Cardiac fibroblast (primary cell): ENCODE data around the gene RIMS1.

Source experiments
- DNase-seq, 2 donors: peaks; one replicate each; pipeline versions ENCODE4 v3.0.0 to v3.0.0-alpha.2; 2010; ENCODE audit warnings: low read depth in 2 of 2
- H3K4me3 ChIP-seq, 2 donors: replicated peaks in 1 of 2; 1 replicate in 1 of 2; 2 replicates in 1 of 2; pipeline ENCODE4 v1.5.1; 2011; ENCODE audit warnings: low read depth in 2 of 2, low read length in 2 of 2, mild to moderate bottlenecking in 2 of 2, moderate library complexity in 1 of 2
- CTCF ChIP-seq: IDR thresholded peaks from one replicate; pipeline ENCODE4 v1.5.1; 2011; ENCODE audit warnings: low read depth, mild to moderate bottlenecking, low read length, inconsistent platforms

The RIMS1 gene

GRCh38 chr6:71886184-71887005, at the start of gene RIMS1:
RIMS1 (plus strand) TSS chr6:71886550; CDS start chr6:71887024, 474 bp downstream.
- peak within 1 kb of the TSS; percentile 27 to 28 for H3K4me3 ChIP-seq
- TF ChIP-seq CTCF = peak; percentile 41
- DNase-seq = peak; percentile 5 to 18

GRCh38 chr6:71851214-71851613, 35.1 kb upstream of the RIMS1 start:
- H3K4me3 ChIP-seq = no peak overlapping the region
- no peak for TF ChIP-seq CTCF
- peak in 1 of 2 donors; percentile 7 for DNase-seq

- TF ChIP-seq CTCF = no peak
- H3K4me3 ChIP-seq = no peak overlapping the region
- DNase-seq = no peak
These were observed 33.4 kb upstream of the RIMS1 start for GRCh38 chr6:71852948-71853347.

- no peak for TF ChIP-seq CTCF
- no peak for DNase-seq
- no peak overlapping the region for H3K4me3 ChIP-seq
These were observed 30.9 kb upstream of the RIMS1 start for GRCh38 chr6:71855406-71855805.

- no peak for TF ChIP-seq CTCF
- DNase-seq = peak in 1 of 2 donors; percentile 4
- H3K4me3 ChIP-seq = no peak overlapping the region
These were observed 7.3 kb upstream of the RIMS1 start for GRCh38 chr6:71879016-71879415.

GRCh38 chr6:71887006-71887743, 825 bp downstream of the RIMS1 start:
- TF ChIP-seq CTCF = no peak
- H3K4me3 ChIP-seq = peak overlapping the region; percentile 27 to 28
- DNase-seq = peak in 1 of 2 donors; percentile 2
